H1 (cell line): ENCODE results near the gene WNK2.

Experiments used
- CBX8 ChIP-seq: fragments of 300-800, 300-1000 bp; sonication (generic); IDR thresholded peaks from 2 replicates; pipeline ENCODE4 v1.7.1; 2016; ENCODE audit warnings: low read depth, low read length, borderline replicate concordance
- CREB1 ChIP-seq: IDR thresholded peaks from 2 replicates; pipeline ENCODE4 v1.6.1; 2012; ENCODE audit warnings: inconsistent platforms
- CTCF ChIP-seq, 3 experiments: IDR thresholded peaks; 1 replicate in 2 of 3; 2 replicates in 1 of 3; pipeline versions ENCODE4 v1.5.1 to v1.6.1; 2011; ENCODE audit warnings: low read length in 3 of 3, mild to moderate bottlenecking in 3 of 3, inconsistent platforms in 2 of 3, low read depth in 1 of 3, moderate library complexity in 1 of 3; ENCODE audit not compliant: insufficient read depth in 1 of 3; ENCODE audit errors: control extremely low read depth in 1 of 3
- EP300 ChIP-seq, 2 experiments: IDR thresholded peaks; 1 replicate in 1 of 2; 2 replicates in 1 of 2; pipeline ENCODE4 v1.6.1; 2011 to 2012; ENCODE audit warnings: low read depth in 2 of 2, low read length in 2 of 2, mild to moderate bottlenecking in 2 of 2, borderline replicate concordance in 1 of 2, inconsistent platforms in 1 of 2, moderate library complexity in 1 of 2
- EZH2 ChIP-seq: fragments of 200-600 bp; sonication (generic); IDR thresholded peaks from 2 replicates; pipeline ENCODE4 v1.7.1; 2012; ENCODE audit warnings: low read depth, mild to moderate bottlenecking, moderate library complexity, low read length, inconsistent platforms; ENCODE audit not compliant: severe bottlenecking
- JUN ChIP-seq: IDR thresholded peaks from 2 replicates; pipeline ENCODE4 v1.6.1; 2011; ENCODE audit warnings: low read depth, mild to moderate bottlenecking, improper control_type of control experiment, low read length
- MAFK ChIP-seq: IDR thresholded peaks from 2 replicates; pipeline ENCODE4 v1.6.1; 2012; ENCODE audit warnings: low read depth, mild to moderate bottlenecking, improper control_type of control experiment, low read length
- POLR2A ChIP-seq, 2 experiments: IDR thresholded peaks; 1 replicate in 1 of 2; 2 replicates in 1 of 2; pipeline ENCODE4 v1.6.1; 2011; ENCODE audit warnings: low read depth in 2 of 2, low read length in 2 of 2, mild to moderate bottlenecking in 2 of 2; ENCODE audit errors: control extremely low read depth in 1 of 2
- POLR2AphosphoS5 ChIP-seq: IDR thresholded peaks from 2 replicates; pipeline ENCODE4 v1.6.1; 2011; ENCODE audit warnings: low read depth, low read length
- SP1 ChIP-seq: IDR thresholded peaks from 2 replicates; pipeline ENCODE4 v1.6.1; 2011; ENCODE audit warnings: low read depth, low read length
- TAF1 ChIP-seq: IDR thresholded peaks from 2 replicates; pipeline ENCODE4 v1.6.1; 2011; ENCODE audit warnings: mild to moderate bottlenecking, low read depth, low read length
- ZNF274 ChIP-seq: IDR thresholded peaks from 2 replicates; pipeline ENCODE4 v1.7.0; 2012; ENCODE audit warnings: low read length, borderline replicate concordance; ENCODE audit errors: extremely low read depth
- TF ChIP-seq, protein P1 (sequence below): IDR thresholded peaks from 2 replicates; pipeline ENCODE4 v1.6.1; 2012; ENCODE audit warnings: inconsistent platforms

DNA sequence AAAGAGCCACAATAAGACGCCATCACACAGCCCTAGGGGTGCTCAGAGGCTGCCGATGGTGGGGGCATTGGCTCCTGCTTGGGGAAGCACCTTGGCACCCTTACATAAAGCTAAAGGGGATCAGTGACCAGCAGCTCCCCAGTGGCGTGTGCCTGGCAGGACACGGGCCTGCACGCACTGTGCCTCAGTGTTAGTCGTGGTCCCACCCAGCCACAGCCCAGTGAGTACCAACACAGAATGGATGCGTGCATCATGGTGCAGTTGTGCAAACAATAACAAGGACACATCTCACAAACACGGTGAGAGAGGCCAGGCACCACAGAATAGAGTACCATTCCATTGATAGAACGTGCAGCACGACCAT, 103.2 kb downstream of the WNK2 start:
- no peak for TF ChIP-seq ZNF274
- TF ChIP-seq CTCF (IDR thresholded peaks at IDR 0.05; ENCODE audit: control extremely low read depth in 1 of 3, insufficient read depth in 1 of 3, low read depth in 1 of 3, low read length in 3 of 3) = no peak
- no peak for TF ChIP-seq EP300 (IDR thresholded peaks at IDR 0.05; ENCODE audit: borderline replicate concordance in 1 of 2, low read depth in 2 of 2, low read length in 2 of 2)
- TF ChIP-seq CREB1 = no peak
- no peak for TF ChIP-seq POLR2AphosphoS5
- TF ChIP-seq EZH2 = no peak
- no peak for TF ChIP-seq TAF1
- no peak for TF ChIP-seq JUN
- no peak for TF ChIP-seq CBX8
- TF ChIP-seq, protein P1, sequence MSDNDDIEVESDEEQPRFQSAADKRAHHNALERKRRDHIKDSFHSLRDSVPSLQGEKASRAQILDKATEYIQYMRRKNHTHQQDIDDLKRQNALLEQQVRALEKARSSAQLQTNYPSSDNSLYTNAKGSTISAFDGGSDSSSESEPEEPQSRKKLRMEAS = no peak
- no peak for TF ChIP-seq MAFK
- TF ChIP-seq POLR2A (IDR thresholded peaks at IDR 0.05; ENCODE audit: control extremely low read depth in 1 of 2, low read depth in 2 of 2, low read length in 2 of 2) = no peak
- no peak for TF ChIP-seq SP1
